ENCODE data around the gene KRT74. TPM values are rescaled to one million over a fixed set of nuclear protein-coding genes. Genes with fewer than 3 reads are reported as not detected.

Gene KRT74
- total and polyA plus RNA-seq, 7 donors = not detected

- no peak for ATAC-seq
- intact Hi-C loops (cut with DNase I) = loop anchor here (5.0 to 10.0 kb wide), 2 partner anchors 294 to 397 kb away; no protein-coding TSS in a partner anchor
- Histone ChIP-seq H3K27me3 (ENCODE audit: insufficient read depth in 3 of 3, low read length in 2 of 3) (peaks cover 0 to 4% (median 0%) of the 10 kb centered on the region in 3 donors), H3K4me1 (no peaks in the 10 kb centered on the region), H3K4me3 (no peak overlapping the region), H3K9me3 (no peaks in the 10 kb centered on the region), H3K36me3 (ENCODE audit: insufficient read depth in 1 of 2, low read depth in 1 of 2) (no peaks in the 10 kb centered on the region), H3K27ac (no peak overlapping the region)
- TF ChIP-seq CTCF (IDR thresholded peaks at IDR 0.05) = no peak
- no peak for DNase-seq
- 62 to 86% (median 80%) methylated on average over 1 of the region's 1 CpG for WGBS, 3 donors
These were observed 6.9 kb upstream of the KRT74 start for GRCh38 chr12:52580496-52580895.

GRCh38 chr12:52579468-52580465 is 6.1 kb upstream of the KRT74 start:
- Histone ChIP-seq H3K4me1 (no peaks in the 10 kb centered on the region), H3K36me3 (ENCODE audit: insufficient read depth in 1 of 2, low read depth in 1 of 2) (no peaks in the 10 kb centered on the region), H3K4me3 (no peak overlapping the region), H3K27me3 (ENCODE audit: insufficient read depth in 3 of 3, low read length in 2 of 3) (peaks cover 0 to 4% (median 0%) of the 10 kb centered on the region in 3 donors), H3K9me3 (no peaks in the 10 kb centered on the region), H3K27ac (no peak overlapping the region)
- no peak for DNase-seq
- intact Hi-C loops (cut with DNase I) = loop anchor here (5.0 to 10.0 kb wide), 2 partner anchors 295 to 398 kb away; no protein-coding TSS in a partner anchor
- 80 to 81% (median 81%) methylated on average over 10 of the region's 10 CpGs for WGBS, 3 donors
- TF ChIP-seq CTCF (IDR thresholded peaks at IDR 0.05) = no peak
- no peak for ATAC-seq

DNA sequence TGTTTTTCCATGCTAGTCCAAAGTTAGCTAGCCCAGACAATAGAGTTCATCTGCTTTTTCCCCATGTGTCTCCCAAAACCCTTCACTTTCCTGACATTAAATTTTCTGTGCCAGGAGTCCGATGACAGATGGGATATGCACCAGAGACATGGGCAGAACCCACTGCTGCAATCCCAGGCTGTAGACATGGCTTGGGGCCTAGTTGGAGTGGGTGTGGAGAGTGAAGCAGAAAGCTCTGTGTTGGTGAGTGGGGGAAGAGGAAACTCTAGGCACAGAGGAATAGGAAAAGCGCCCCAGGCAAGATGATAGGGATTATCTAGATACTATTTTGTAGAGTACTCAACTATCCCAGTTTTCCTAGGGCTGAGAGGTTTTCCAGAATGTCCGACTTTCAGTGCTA is 4.8 kb upstream of the KRT74 start:
- TF ChIP-seq CTCF (IDR thresholded peaks at IDR 0.05) = no peak
- ATAC-seq (no peak), DNase-seq (no peak)
- H3K27me3 ChIP-seq (ENCODE audit: insufficient read depth in 3 of 3, low read length in 2 of 3) = peaks cover 0 to 4% (median 0%) of the 10 kb centered on the region in 3 donors
- H3K9me3 ChIP-seq = no peaks in the 10 kb centered on the region
- intact Hi-C loops (cut with DNase I) = no loop called here
- H3K36me3 ChIP-seq (ENCODE audit: insufficient read depth in 1 of 2, low read depth in 1 of 2) = no peaks in the 10 kb centered on the region
- no peaks in the 10 kb centered on the region for H3K4me1 ChIP-seq
- 67 to 84% (median 75%) methylated on average over 3 of the region's 3 CpGs for WGBS, 3 donors
- no peak overlapping the region for H3K4me3 ChIP-seq
- no peak overlapping the region for H3K27ac ChIP-seq

DNA sequence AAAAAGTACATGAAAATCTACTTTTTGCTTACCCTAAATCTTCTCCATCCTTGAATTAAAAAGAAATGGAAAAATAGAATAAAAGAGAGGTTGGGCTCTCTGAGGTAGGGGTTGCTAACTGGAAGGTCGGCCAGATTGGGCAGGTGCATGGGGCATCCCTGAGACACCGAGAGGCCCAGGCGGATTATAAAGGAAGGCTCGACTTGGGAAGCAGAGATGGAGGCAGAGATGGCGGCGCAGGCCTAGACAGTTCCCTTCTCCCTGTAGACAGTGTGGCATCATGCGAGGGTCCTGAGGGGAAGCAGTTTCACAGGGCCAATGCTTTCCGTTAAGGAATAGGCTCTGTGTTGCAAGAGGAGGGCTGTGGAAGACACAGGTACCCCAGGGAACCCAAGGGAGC is 3.7 kb upstream of the KRT74 start:
- intact Hi-C loops (cut with DNase I) = no loop called here
- no peaks in the 10 kb centered on the region for H3K36me3 ChIP-seq (ENCODE audit: insufficient read depth in 1 of 2, low read depth in 1 of 2)
- no peak overlapping the region for H3K4me3 ChIP-seq
- no peaks in the 10 kb centered on the region for H3K9me3 ChIP-seq
- WGBS, 3 donors = 88 to 98% (median 92%) methylated on average over 8 of the region's 8 CpGs
- DNase-seq (no peak), ATAC-seq (no peak)
- no peaks in the 10 kb centered on the region for H3K4me1 ChIP-seq
- H3K27me3 ChIP-seq (ENCODE audit: insufficient read depth in 3 of 3, low read length in 2 of 3) = peaks cover 0 to 6% (median 4%) of the 10 kb centered on the region in 3 donors
- no peak for TF ChIP-seq CTCF (IDR thresholded peaks at IDR 0.05)
- H3K27ac ChIP-seq = no peak overlapping the region
